Left ventricle myocardium inferior (tissue), 1 donor: ENCODE data around the gene MAN2A2. TPM values are rescaled to one million over a fixed set of nuclear protein-coding genes. Genes with fewer than 3 reads are reported as not detected.

Experiments
- DNase-seq: peaks from one replicate; pipeline ENCODE4 v3.0.0-alpha.2; 2020
- H3K27ac ChIP-seq: fragments of 200-600 bp; replicated peaks from 2 replicates; pipeline ENCODE4 v1.8.0; 2021
- H3K27me3 ChIP-seq: fragments of 200-600 bp; 2 replicates; pipeline ENCODE4 v1.8.0; 2021; ENCODE audit warnings: low read depth
- H3K36me3 ChIP-seq: fragments of 200-600 bp; 2 replicates; pipeline ENCODE4 v1.8.0; 2021
- H3K4me1 ChIP-seq: fragments of 200-600 bp; 2 replicates; pipeline ENCODE4 v1.8.0; 2021
- H3K4me3 ChIP-seq: fragments of 200-600 bp; 2 replicates; pipeline ENCODE4 v1.8.0; 2021; ENCODE audit warnings: mild to moderate bottlenecking, moderate library complexity
- H3K9me3 ChIP-seq: fragments of 200-600 bp; replicated peaks from 2 replicates; pipeline ENCODE4 v1.8.0; 2021
- intact Hi-C: fragments of 100-400 bp; cut with micrococcal nuclease; formaldehyde crosslinking; loops from one replicate; pipeline ENCODE4 v1.11.0; 2022
- total RNA-seq: library from RNA; stranded (reverse); fragmentation: NEBNext Ultra II Directional; extraction: Animal tissue kit (Norgen Biotek cat#: 25700); gene quantifications from one replicate; pipeline ENCODE4 v1.2.1, GENCODE V29; 2021
- TF ChIP-seq, protein P1 (sequence below): fragments of 200-600 bp; IDR thresholded peaks from 2 replicates; pipeline ENCODE4 v1.8.0; 2021; ENCODE audit warnings: antibody characterized with exemption, mild to moderate bottlenecking, borderline replicate concordance
- donor health status: DM: no; HTN: yes; CAD: no; lungs with severe emphysema.

Gene MAN2A2
- total RNA-seq, 1 donor from 2014 or later, result 95.4 TPM

DNA sequence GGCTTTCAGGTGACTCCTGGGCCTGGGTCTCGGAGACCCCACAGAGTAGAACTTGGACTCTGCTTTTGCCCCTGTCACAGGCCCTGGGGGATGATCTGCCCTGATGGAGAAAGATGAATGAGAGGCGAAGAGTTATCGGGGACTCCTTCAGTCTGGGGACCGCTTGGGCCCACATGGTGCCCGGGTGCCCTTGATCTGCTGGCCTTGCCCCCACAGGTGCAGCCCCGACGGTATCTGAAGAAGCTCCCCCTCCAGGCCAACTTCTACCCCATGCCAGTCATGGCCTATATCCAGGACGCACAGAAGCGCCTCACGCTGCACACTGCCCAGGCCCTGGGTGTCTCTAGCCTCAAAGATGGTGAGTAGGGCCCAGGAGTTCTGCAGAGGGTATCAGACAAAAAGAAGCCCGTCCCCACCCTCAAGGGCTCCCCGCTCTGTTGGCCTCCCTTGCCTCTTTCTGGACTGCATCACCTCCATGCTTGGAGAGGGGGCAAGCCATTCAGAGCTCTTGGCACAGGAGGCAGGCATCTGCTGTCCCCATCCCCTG is 10.4 kb downstream of the MAN2A2 start:
- H3K9me3 ChIP-seq, result no peaks in the 10 kb centered on the region
- no peaks in the 10 kb centered on the region for H3K27me3 ChIP-seq
- TF ChIP-seq, protein P1, sequence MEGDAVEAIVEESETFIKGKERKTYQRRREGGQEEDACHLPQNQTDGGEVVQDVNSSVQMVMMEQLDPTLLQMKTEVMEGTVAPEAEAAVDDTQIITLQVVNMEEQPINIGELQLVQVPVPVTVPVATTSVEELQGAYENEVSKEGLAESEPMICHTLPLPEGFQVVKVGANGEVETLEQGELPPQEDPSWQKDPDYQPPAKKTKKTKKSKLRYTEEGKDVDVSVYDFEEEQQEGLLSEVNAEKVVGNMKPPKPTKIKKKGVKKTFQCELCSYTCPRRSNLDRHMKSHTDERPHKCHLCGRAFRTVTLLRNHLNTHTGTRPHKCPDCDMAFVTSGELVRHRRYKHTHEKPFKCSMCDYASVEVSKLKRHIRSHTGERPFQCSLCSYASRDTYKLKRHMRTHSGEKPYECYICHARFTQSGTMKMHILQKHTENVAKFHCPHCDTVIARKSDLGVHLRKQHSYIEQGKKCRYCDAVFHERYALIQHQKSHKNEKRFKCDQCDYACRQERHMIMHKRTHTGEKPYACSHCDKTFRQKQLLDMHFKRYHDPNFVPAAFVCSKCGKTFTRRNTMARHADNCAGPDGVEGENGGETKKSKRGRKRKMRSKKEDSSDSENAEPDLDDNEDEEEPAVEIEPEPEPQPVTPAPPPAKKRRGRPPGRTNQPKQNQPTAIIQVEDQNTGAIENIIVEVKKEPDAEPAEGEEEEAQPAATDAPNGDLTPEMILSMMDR, result no peak
- intact Hi-C loops, result no loop called here
- DNase-seq, result no peak
- H3K4me1 ChIP-seq, result peaks cover 58% of the 10 kb centered on the region
- H3K27ac ChIP-seq, result peak overlapping the region; percentile 91
- no peak overlapping the region for H3K4me3 ChIP-seq
- H3K36me3 ChIP-seq, result peaks cover 98% of the 10 kb centered on the region

DNA sequence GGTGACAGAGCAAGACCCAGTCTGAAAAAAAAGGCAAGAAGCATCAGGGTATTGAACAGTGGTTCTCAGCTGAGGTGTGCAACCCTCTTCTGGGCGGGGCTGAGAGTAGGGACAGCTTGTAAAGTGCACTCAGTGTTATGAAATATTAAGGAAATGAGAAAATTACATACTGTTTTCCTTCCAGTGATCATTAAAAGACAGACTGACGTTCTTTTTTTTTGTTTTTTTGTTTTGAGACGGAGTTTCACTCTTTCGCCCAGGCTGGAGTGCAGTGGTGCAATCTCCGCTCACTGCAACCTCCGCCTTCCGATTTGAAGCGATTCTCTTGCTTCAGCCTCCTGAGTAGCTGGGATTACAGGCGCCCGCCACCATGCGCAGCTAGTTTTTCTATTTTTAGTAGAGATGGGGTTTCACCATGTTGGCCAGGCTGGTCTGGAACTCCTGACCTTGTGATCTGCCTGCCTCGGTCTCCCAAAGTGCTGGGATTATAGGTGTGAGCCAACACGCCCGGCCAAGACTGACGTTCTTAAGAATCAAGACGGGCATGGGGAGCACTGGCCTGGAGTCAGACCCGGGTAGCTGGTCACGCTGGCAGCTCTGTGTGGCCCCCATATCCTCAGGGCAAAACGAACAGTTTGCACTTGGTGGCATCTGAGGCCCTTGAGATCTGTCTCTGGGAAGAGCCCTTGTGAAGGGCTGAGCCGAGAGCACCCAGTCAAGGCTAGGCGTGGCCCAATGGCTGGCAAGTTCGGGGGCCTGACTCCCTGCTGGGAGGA is 11.4 kb downstream of the MAN2A2 start:
- TF ChIP-seq, protein P1, result no peak
- Histone ChIP-seq H3K27me3 (no peaks in the 10 kb centered on the region), H3K36me3 (peaks cover 98% of the 10 kb centered on the region), H3K9me3 (no peaks in the 10 kb centered on the region), H3K4me3 (no peak overlapping the region), H3K4me1 (peaks cover 56% of the 10 kb centered on the region), H3K27ac (peak overlapping the region; percentile 91)
- intact Hi-C loops, result no loop called here
- DNase-seq, result no peak

DNA sequence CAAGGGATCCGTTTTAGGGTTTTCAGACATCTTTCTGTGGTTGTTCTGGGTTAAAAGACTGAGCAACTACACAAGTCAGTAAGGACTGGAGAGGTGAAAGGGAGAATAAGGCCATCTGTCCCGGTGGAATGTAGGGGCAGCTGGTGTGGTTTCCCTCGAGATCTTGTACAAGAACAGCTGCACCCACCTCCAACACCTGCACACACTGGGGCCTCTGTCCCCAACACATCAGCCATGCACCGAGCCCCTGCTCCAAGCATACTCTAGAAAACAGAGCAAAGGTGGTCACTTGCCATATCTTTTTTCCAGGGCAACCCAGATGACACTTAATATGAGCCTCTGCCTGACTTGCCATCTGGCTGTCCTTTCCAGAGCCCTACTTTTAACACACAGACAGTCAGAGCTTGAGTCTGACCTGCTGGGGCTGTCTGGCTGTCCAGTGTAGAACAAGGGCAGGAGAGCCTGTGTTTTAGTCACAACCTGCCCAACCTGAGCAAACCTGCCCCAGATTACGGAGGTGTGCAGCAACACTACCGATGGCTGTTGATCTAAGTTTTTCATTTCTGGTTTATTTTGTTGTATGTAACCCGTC is 12.2 kb downstream of the MAN2A2 start:
- Histone ChIP-seq H3K9me3 (no peaks in the 10 kb centered on the region), H3K27me3 (no peaks in the 10 kb centered on the region), H3K36me3 (peaks cover 98% of the 10 kb centered on the region), H3K27ac (peak overlapping the region; percentile 91), H3K4me1 (peaks cover 57% of the 10 kb centered on the region), H3K4me3 (peak overlapping the region; percentile 57)
- intact Hi-C loops, result no loop called here
- TF ChIP-seq, protein P1, result no peak
- no peak for DNase-seq

DNA sequence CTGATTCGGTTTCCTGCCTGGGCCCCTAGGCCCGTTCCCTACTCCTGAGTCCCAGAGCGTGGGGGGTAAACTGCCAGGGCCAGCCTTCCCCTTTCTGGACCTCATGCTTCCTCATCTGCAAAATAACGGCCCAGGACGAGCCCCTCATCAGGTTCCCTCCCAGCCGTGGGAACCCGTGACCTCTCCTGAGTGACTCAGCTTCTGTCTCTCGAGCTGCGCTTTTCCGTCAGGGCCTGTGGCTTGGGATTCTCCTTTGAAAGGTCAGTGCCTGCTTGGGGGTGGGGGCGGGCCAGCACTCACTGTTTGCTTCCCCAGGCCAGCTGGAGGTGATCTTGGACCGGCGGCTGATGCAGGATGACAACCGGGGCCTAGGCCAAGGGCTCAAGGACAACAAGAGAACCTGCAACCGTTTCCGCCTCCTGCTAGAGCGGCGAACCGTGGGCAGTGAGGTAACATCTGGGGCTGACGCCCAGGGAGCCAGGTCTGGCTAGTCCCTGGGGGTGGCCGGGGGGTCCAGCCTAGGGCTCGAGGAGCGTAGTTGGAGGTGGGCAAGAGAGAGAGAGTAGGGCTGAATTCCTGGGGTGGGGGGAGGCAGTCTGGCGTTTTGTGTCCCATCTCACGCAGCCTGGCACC is 12.8 kb downstream of the MAN2A2 start:
- intact Hi-C loops, result no loop called here

DNA sequence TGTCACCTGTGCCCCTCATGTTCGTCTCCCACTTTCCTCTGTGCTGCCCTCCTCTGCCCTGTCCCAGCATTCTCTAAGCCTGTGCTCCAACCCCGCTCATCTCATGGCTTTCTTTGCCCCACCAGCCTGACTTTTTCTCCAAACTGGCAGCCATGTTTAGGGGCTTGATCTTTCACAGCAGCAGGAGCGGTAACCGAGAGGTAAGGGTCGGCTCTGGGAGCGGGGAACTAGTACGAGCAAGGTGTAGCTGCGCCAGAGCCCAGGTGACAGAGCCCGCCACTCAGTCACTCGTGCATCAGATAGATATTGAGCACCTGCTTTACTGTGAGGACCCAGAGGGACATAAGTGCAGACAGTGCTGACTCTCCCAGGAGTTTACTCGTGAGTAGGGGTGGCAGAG is 13.4 kb downstream of the MAN2A2 start:
- H3K4me1 ChIP-seq, result peaks cover 62% of the 10 kb centered on the region
- H3K9me3 ChIP-seq, result no peaks in the 10 kb centered on the region
- no peak for DNase-seq
- intact Hi-C loops, result no loop called here
- H3K27ac ChIP-seq, result peak overlapping the region; percentile 91
- peak overlapping the region; percentile 57 for H3K4me3 ChIP-seq
- H3K27me3 ChIP-seq, result no peaks in the 10 kb centered on the region
- peaks cover 98% of the 10 kb centered on the region for H3K36me3 ChIP-seq
- TF ChIP-seq, protein P1, result no peak

More for the DNA sequence above, 12.8 kb downstream of the MAN2A2 start:
- TF ChIP-seq, protein P1, result no peak
- H3K27me3 ChIP-seq, result no peaks in the 10 kb centered on the region
- peaks cover 62% of the 10 kb centered on the region for H3K4me1 ChIP-seq
- H3K4me3 ChIP-seq, result peak overlapping the region; percentile 57
- H3K9me3 ChIP-seq, result no peaks in the 10 kb centered on the region
- DNase-seq, result peak; percentile 72
- peak overlapping the region; percentile 91 for H3K27ac ChIP-seq
- H3K36me3 ChIP-seq, result peaks cover 98% of the 10 kb centered on the region
